Activated CD8-positive, alpha-beta T cell treated with anti-CD3 and anti-CD28 coated beads, Interleukin-2, amount 10 ng/mL, durations not matched to agents 7 days and 5 days (primary cell): ENCODE data around the gene LONP2. TPM values are rescaled to one million over a fixed set of nuclear protein-coding genes. Genes with fewer than 3 reads are reported as not detected.
"Not testable (repeated sequence)": the region's sequence is repeated elsewhere in the genome, so short reads cannot be mapped to it uniquely, and the experiment has no call there.

ENCODE experiments used
- ATAC-seq: fragments of 150-1000 bp; cut with Tn5 transposase; one replicate; pipeline ENCODE4 v1.10.0; 2021; ENCODE audit warnings: moderate library complexity
- CTCF ChIA-PET: fragments of 350-600 bp; sonication (Branson Sonifier 250); formaldehyde crosslinking; loops from one replicate; lab custom pipeline; 2021; ENCODE audit warnings: antibody characterized with exemption; lab: Charles Lee
- POLR2A ChIA-PET: fragments of 350-600 bp; sonication (Branson Sonifier 250); formaldehyde crosslinking; loops from one replicate; lab custom pipeline; 2021; ENCODE audit warnings: antibody characterized with exemption; lab: Charles Lee
- DNase-seq: peaks from one replicate; pipeline ENCODE4 v3.0.0-alpha.2; 2020
- H3K27ac Mint-ChIP-seq: one replicate; pipeline ENCODE4 v1.8.0; 2021; ENCODE audit warnings: mild to moderate bottlenecking, mixed read lengths
- H3K27me3 Mint-ChIP-seq: one replicate; pipeline ENCODE4 v1.8.0; 2021; ENCODE audit warnings: low read depth, mixed read lengths
- H3K36me3 Mint-ChIP-seq: one replicate; pipeline ENCODE4 v1.8.0; 2021; ENCODE audit warnings: low read depth, mixed read lengths
- H3K4me1 Mint-ChIP-seq: one replicate; pipeline ENCODE4 v1.8.0; 2021; ENCODE audit warnings: low read depth, mixed read lengths
- H3K4me3 Mint-ChIP-seq: one replicate; pipeline ENCODE4 v1.8.0; 2021; ENCODE audit warnings: mild to moderate bottlenecking, mixed read lengths
- H3K9me3 Mint-ChIP-seq: one replicate; pipeline ENCODE4 v1.8.0; 2022; ENCODE audit warnings: mixed read lengths; ENCODE audit not compliant: insufficient read depth
- total RNA-seq, 2 experiments: library from RNA; stranded (reverse); gene quantifications; one replicate each; pipeline ENCODE4 v1.2.3, GENCODE V29; 2021

The LONP2 gene
- total RNA-seq, 2 experiments from 2014 or later = 54.2 to 54.5 TPM

GRCh38 chr16:48383877-48384519 lies 139.9 kb downstream of the LONP2 start:
- no peaks in the 10 kb centered on the region for H3K9me3 Mint-ChIP-seq
- ATAC-seq (peak; percentile 4), DNase-seq (peak; percentile 33)
- H3K27me3 Mint-ChIP-seq = no peaks in the 10 kb centered on the region
- H3K4me1 Mint-ChIP-seq = peaks cover 29% of the 10 kb centered on the region
- POLR2A ChIA-PET = interaction anchor here (0.6 to 1.9 kb wide), 2 partner anchors 18 to 48 kb away, joined by 3 to 14 read pairs; no protein-coding TSS in a partner anchor
- H3K36me3 Mint-ChIP-seq = no peaks in the 10 kb centered on the region
- CTCF ChIA-PET = interaction anchor here (1.0 to 2.6 kb wide), 6 partner anchors 18 to 246 kb away, joined by 3 to 17 read pairs (median 5); no protein-coding TSS in a partner anchor
- H3K27ac Mint-ChIP-seq = peak overlapping the region; percentile 78
- H3K4me3 Mint-ChIP-seq = peak overlapping the region; percentile 88

- ChIA-PET CTCF (interaction anchor here (0.8 to 2.6 kb wide), 7 partner anchors 19 to 246 kb away, joined by 3 to 17 read pairs (median 4); no protein-coding TSS in a partner anchor), POLR2A (interaction anchor here (0.9 to 1.9 kb wide), 10 partner anchors 10 to 248 kb away, joined by 3 to 19 read pairs (median 6); no protein-coding TSS in a partner anchor)
- Mint-ChIP-seq H3K36me3 (no peaks in the 10 kb centered on the region), H3K27me3 (no peaks in the 10 kb centered on the region), H3K4me3 (peak overlapping the region; percentile 88), H3K27ac (peak overlapping the region; percentile 78), H3K9me3 (no peaks in the 10 kb centered on the region), H3K4me1 (peaks cover 22% of the 10 kb centered on the region)
- peak; percentile 37 for DNase-seq
- peak; percentile 66 for ATAC-seq
Measured at GRCh38 chr16:48384520-48385252, 140.6 kb downstream of the LONP2 start.

GRCh38 chr16:48385253-48386150 lies 141.4 kb downstream of the LONP2 start, which contains the start of gene SIAH1:
Gene SIAH1, minus strand, starts transcription at chr16:48385413. Its CDS starts 22,985 bp downstream, at chr16:48362428.
- no peaks in the 10 kb centered on the region for H3K9me3 Mint-ChIP-seq
- CTCF ChIA-PET = interaction anchor here (0.8 to 1.1 kb wide), 3 partner anchors 21 to 244 kb away, joined by 3 read pairs; no protein-coding TSS in a partner anchor
- peak within 1 kb of the TSS; percentile 88 for H3K4me3 Mint-ChIP-seq
- DNase-seq = peak; percentile 87
- peaks cover 20% of the 10 kb centered on the region for H3K4me1 Mint-ChIP-seq
- no peaks in the 10 kb centered on the region for H3K27me3 Mint-ChIP-seq
- POLR2A ChIA-PET = interaction anchor here (0.8 to 1.5 kb wide), 12 partner anchors 9 to 248 kb away, joined by 3 to 19 read pairs (median 4); partner anchors contain the start of gene N4BP1
- no peaks in the 10 kb centered on the region for H3K36me3 Mint-ChIP-seq
- H3K27ac Mint-ChIP-seq = peak within 1 kb of the TSS; percentile 86
- ATAC-seq = peak; percentile 85

DNA sequence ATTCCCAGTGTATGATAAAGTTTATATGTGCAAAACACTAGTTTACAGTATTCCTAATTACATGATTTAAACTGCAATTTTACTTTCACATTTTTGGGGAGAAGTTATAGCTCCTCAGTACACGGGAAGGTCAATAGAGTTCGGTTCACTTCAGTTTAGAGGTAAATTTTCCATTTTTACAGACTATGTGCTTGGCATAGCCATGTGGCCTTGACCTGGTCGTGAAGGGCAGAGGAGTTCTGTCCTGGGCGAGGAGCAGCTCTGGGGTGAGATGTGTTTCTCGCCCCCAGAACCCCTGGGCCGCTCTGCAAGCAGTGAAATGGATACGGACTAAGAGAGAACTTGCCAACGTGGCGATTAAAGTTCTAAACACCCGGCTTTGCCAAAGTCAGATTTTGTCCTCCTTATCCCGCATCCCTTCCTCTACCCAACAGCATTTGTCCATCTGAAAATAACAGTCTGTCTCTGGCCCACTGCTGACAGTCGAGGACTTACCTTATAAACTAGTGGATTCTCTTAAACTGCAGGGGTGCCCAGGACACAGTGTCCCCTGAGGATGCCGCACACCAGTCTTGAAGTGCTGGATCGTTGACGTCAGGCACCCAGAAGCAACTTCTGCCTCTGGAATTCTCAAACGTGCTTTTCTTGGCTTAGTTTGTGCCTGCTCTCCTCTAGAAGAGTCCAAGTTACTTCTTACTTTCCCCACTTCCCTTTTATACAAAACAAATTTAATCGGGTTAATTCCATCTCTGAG lies 142.6 kb downstream of the LONP2 start:
- DNase-seq (no peak), ATAC-seq (no peak)
- Mint-ChIP-seq H3K36me3 (no peaks in the 10 kb centered on the region), H3K27ac (no peak overlapping the region), H3K4me1 (peaks cover 13% of the 10 kb centered on the region), H3K27me3 (no peaks in the 10 kb centered on the region), H3K4me3 (no peak overlapping the region), H3K9me3 (no peaks in the 10 kb centered on the region)
- ChIA-PET POLR2A (no interaction called here), CTCF (interaction anchor here (1.0 to 1.8 kb wide), 4 partner anchors 10 to 243 kb away, joined by 3 to 4 read pairs (median 3); no protein-coding TSS in a partner anchor)

DNA sequence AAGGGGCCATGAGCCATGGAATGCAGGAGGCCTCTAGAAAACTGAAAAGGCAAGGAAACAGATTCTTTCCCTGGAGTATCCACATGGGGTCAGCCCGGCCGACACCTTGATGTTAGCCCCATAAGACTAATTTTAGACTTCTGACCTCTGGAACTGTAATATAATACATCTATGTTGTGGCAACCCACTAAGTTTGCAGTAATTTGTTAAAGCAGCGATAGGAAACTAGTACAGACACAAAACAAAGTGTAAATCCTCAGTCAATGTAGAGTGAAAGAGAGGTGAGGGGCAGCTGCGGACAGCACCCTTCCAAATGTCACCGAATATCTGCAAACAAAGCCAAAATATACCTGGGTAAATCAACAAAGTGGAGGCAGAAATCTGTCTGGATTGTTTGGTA lies 148.3 kb downstream of the LONP2 start:
- Mint-ChIP-seq H3K27ac (no peak overlapping the region), H3K9me3 (no peaks in the 10 kb centered on the region), H3K36me3 (no peaks in the 10 kb centered on the region), H3K27me3 (no peaks in the 10 kb centered on the region), H3K4me3 (no peak overlapping the region), H3K4me1 (peaks cover 7% of the 10 kb centered on the region)
- ATAC-seq = no peak
- POLR2A ChIA-PET = no interaction called here
- CTCF ChIA-PET = no interaction called here
- DNase-seq = no peak

DNA sequence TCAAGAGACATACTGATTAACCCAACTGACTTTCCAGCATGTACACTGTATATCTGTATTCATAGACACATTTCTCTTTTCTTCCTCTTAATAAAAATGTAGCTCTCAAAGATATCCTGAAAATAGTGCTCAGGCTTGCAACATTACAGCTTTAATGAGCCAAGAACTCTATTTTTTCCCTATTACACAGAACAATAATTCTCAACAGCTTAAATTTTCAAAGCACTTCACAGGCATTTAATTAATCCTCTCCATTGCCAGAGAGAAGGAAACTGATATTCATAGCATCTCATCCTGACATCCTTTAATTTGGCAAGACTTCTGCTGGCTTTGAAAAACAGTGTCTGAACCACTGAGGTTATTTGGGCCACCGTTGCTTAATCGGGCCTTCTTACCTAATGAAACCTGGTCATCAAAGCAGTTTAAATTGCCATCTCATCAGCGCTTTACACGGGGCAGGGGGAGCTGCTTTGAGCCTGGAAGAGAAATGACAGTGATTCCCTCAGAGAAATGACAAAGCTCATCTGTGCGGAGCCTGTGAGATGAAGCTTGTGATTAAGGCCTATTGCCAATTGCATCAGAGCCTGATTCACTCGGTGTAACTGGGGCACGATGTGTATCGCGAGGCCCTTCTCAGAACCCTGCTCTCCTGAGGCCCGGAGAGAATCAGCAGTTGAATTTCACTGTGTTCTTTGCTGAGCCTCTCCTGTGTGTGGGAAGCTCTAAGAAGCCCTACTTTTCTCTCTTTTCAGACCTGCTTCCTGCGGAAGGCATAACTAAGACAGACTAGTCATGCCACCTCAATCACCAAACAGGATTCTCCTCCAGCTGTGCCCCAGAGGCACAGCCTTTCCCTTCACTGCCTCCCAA lies 149.6 kb downstream of the LONP2 start:
- Mint-ChIP-seq H3K27me3 (no peaks in the 10 kb centered on the region), H3K9me3 (no peaks in the 10 kb centered on the region), H3K4me1 (peaks cover 7% of the 10 kb centered on the region), H3K27ac (no peak overlapping the region), H3K4me3 (no peak overlapping the region), H3K36me3 (no peaks in the 10 kb centered on the region)
- ChIA-PET POLR2A (interaction anchor here (1.2 kb wide), 1 partner anchor 8 kb away, joined by 3 read pairs; the partner anchor contains the start of gene SIAH1), CTCF (interaction anchor here (1.3 to 1.6 kb wide), 2 partner anchors 230 to 237 kb away, joined by 3 to 10 read pairs; no protein-coding TSS in a partner anchor)
- no peak for ATAC-seq
- no peak for DNase-seq

DNA sequence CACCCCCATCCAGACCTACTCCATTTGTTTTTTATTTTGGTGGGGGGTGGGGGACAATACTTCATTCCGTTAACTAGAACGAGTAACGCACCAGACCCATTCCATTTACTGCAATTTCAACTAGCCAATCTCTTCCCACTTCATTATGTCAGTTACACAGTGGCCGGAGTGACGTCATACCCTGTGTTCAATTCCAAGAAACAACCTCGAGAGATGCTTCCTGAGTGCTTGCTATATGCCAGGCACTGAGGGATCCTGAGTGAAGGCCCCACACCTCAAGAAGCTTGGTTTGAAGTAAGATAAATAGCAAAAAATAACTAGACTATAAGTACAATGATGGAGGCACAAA lies 150.2 kb downstream of the LONP2 start:
- DNase-seq (no peak), ATAC-seq (no peak)
- H3K36me3 Mint-ChIP-seq = no peaks in the 10 kb centered on the region
- no peak overlapping the region for H3K4me3 Mint-ChIP-seq
- CTCF ChIA-PET = interaction anchor here (1.3 to 1.6 kb wide), 2 partner anchors 229 to 236 kb away, joined by 3 to 10 read pairs; no protein-coding TSS in a partner anchor
- H3K27me3 Mint-ChIP-seq = no peaks in the 10 kb centered on the region
- H3K27ac Mint-ChIP-seq = no peak overlapping the region
- no peaks in the 10 kb centered on the region for H3K9me3 Mint-ChIP-seq
- POLR2A ChIA-PET = interaction anchor here (1.2 kb wide), 1 partner anchor 9 kb away, joined by 3 read pairs; the partner anchor contains the start of gene SIAH1
- H3K4me1 Mint-ChIP-seq = peaks cover 7% of the 10 kb centered on the region

DNA sequence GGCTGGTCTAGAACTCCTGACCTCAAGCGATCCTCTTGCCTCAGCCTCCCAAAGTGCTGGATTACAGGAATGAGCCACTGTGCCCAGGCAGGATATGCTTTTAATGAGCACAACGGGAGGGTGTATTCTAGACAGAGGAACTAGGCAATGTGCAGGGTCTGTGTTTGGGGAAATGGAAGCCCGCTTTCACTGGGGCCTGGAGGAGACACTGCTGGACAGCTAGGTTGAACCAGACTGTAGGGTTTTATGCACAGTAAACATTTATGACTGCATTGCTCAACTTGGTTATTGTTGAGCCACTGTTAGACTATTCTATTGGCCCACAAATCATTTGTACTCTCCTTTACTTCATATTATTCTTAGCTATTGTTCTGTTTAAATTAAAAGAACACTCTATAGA lies 151.3 kb downstream of the LONP2 start:
- no peak overlapping the region for H3K27ac Mint-ChIP-seq
- H3K36me3 Mint-ChIP-seq = no peaks in the 10 kb centered on the region
- no peaks in the 10 kb centered on the region for H3K27me3 Mint-ChIP-seq
- peaks cover 7% of the 10 kb centered on the region for H3K4me1 Mint-ChIP-seq
- CTCF ChIA-PET = no interaction called here
- H3K4me3 Mint-ChIP-seq = no peak overlapping the region
- DNase-seq (no peak), ATAC-seq (no peak)
- POLR2A ChIA-PET = interaction anchor here (0.6 kb wide), 1 partner anchor 10 kb away, joined by 3 read pairs; no protein-coding TSS in a partner anchor
- H3K9me3 Mint-ChIP-seq = no peaks in the 10 kb centered on the region

GRCh38 chr16:48402547-48402946 lies 158.4 kb downstream of the LONP2 start:
- CTCF ChIA-PET, ATAC-seq, H3K27ac Mint-ChIP-seq, H3K27me3 Mint-ChIP-seq, H3K36me3 Mint-ChIP-seq, H3K9me3 Mint-ChIP-seq, DNase-seq, H3K4me1 Mint-ChIP-seq, H3K4me3 Mint-ChIP-seq, POLR2A ChIA-PET: not testable (repeated sequence)

- H3K27me3 Mint-ChIP-seq = no peaks in the 10 kb centered on the region
- H3K4me3 Mint-ChIP-seq = no peak overlapping the region
- H3K27ac Mint-ChIP-seq = no peak overlapping the region
- ATAC-seq = no peak
- no peaks in the 10 kb centered on the region for H3K9me3 Mint-ChIP-seq
- ChIA-PET POLR2A (interaction anchor here (0.7 kb wide), 1 partner anchor 9 kb away, joined by 3 read pairs; no protein-coding TSS in a partner anchor), CTCF (no interaction called here)
- H3K4me1 Mint-ChIP-seq = peaks cover 7% of the 10 kb centered on the region
- no peaks in the 10 kb centered on the region for H3K36me3 Mint-ChIP-seq
- DNase-seq = no peak
Measured at GRCh38 chr16:48405153-48405552, 161.1 kb downstream of the LONP2 start.
